ENCODE data around the gene SLC25A46. TPM values are rescaled to one million over a fixed set of nuclear protein-coding genes. Genes with fewer than 3 reads are reported as not detected.
A peak's percentile ranks its signal among the peaks of the same experiment; 100 is the strongest.
"Not testable (repeated sequence)": the region's sequence is repeated elsewhere in the genome, so short reads cannot be mapped to it uniquely, and the experiment has no call there.

The SLC25A46 gene
- total RNA-seq, result 10 to 100 TPM; 39.2 to 43.3 TPM
- long read RNA-seq, transcript SLC25A46-201 (8 exons, 2,385 nt), result major isoform, 31 of 33 reads
- long read RNA-seq, partial matches to known transcripts, result 1 of 33 reads
- long read RNA-seq, other reads (novel, unspliced or antisense), result 1 of 33 reads

- intact Hi-C loops (cut with DNase I), result loop anchor here in 1 of 2 donors (10.0 kb wide), 1 partner anchor 1426 kb away; no protein-coding TSS in a partner anchor
- peak; percentile 90 for DNase-seq
- ATAC-seq, result peak; percentile 97 to 99
Observed at GRCh38 chr5:110738812-110739651, at the start of gene SLC25A46. Gene SLC25A46, plus strand, starts transcription at chr5:110739007. Its CDS starts 113 bp downstream, at chr5:110739120.

DNA sequence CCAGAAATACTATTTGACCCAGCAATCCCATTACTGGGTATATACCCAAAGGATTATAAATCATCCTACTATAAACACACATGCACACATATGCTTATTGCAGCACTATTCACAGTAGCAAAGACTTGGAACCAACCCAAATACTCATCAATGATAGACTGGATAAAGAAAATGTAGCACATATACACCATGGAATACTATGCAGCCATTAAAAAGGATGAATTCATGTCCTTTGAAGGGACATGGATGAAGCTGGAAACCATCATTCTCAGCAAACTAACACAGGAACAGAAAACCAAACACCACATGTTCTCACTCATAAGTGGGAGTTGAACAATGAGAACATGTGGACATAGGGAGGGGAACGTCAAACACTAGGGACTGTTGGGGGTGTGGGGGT is 48.2 kb upstream of the SLC25A46 start:
- intact Hi-C loops (cut with DNase I); ATAC-seq; DNase-seq: not testable (repeated sequence)

DNA sequence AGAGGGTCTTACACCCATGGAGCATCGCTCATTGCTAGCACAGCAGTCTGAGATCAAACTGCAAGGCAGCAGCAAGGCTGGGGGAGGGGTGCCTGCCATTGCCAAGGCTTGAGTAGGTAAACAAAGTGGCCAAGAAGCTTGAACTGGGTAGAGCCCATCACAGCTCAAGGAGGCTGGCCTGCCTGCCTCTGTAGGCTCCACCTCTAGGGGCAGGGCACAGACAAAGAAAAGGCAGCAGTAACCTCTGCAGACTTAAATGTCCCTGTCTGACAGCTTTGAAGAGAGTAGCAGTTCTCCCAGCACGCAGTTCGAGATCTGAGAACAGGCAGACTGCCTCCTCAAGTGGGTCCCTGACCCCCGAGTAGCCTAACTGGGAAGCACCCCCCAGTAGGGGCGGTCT is 46.1 kb upstream of the SLC25A46 start:
- intact Hi-C loops (cut with DNase I); ATAC-seq; DNase-seq: not testable (repeated sequence)

DNA sequence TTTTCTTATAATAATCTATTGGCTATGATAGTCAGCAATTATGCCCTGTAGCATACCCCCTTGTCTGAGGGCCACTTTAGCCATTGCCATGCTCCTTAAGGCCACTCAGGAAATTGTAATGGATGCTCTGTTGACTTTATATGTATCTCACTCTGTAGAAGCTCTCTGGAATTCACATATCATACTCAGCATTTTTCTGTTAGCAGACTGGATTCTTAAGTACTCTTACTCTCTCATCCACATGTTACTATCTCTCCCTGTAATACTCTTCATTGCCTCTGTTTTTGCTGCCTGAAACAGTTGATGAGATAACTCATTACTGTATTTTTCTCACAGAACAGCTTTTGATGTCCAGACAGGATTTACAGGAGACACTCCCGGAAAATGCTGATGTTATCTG is 36.5 kb upstream of the SLC25A46 start:
- intact Hi-C loops (cut with DNase I), result no loop called here
- DNase-seq (no peak), ATAC-seq (peak in 1 of 2 donors; percentile 18)

DNA sequence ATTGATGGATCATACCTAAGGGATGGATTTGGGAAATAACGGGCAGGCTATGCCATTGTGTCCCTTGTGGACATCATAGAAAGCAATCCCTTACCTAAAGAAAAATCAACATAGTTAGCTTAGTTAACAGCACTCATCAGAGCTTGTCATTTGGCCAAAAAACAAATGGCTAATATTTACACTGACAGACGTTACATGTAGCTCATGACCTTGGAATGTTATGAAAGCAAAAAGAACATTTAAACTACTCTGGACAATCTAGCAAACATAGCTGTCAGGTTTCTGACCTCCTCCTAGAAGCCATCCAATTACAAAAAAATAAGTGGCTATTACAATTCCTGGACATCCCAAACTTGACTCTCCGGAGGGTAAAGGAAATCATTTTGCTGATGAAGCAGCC is 36.1 kb upstream of the SLC25A46 start:
- intact Hi-C loops (cut with DNase I), result no loop called here
- DNase-seq, result no peak
- peak in 1 of 2 donors; percentile 61 for ATAC-seq

DNA sequence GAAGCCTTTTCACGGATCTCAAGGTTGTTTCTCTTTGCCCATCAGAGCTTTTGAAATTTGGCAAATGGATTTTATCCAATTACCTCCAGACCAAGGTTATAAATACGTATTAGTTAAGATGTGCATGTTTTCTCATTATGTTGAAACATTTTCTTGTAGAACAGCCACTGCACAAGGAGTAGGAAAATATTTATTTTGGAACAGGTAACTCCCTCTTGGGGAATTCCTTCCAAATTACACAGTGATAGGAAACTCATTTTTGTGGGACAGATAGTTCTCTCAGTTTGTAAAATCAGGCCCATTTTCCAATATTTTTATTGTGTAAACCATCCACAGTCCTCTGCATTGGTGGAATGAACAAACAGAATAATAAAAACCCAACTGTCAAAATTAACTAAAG is 35.3 kb upstream of the SLC25A46 start:
- ATAC-seq, result peak in 1 of 2 donors; percentile 64
- no peak for DNase-seq
- intact Hi-C loops (cut with DNase I), result no loop called here

DNA sequence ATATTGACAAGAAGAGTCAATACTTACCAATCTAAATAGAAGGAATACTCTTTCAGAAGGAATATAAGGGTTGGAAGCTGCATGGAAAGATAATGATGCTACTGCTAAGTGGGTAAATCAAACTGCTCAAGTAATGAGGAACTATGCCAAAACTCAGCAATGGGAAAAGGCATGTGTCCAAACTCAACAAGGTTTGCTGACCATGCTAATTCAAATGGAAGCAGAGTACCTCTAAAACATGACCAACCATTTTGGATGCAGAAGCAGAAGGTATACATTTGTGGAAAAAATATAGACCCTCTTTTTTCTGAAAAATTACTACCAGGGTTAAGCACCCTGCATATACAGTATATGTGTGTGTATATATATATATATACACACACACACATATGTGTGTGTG is 33.5 kb upstream of the SLC25A46 start:
- ATAC-seq, result no peak
- DNase-seq, result no peak
- intact Hi-C loops (cut with DNase I), result no loop called here

DNA sequence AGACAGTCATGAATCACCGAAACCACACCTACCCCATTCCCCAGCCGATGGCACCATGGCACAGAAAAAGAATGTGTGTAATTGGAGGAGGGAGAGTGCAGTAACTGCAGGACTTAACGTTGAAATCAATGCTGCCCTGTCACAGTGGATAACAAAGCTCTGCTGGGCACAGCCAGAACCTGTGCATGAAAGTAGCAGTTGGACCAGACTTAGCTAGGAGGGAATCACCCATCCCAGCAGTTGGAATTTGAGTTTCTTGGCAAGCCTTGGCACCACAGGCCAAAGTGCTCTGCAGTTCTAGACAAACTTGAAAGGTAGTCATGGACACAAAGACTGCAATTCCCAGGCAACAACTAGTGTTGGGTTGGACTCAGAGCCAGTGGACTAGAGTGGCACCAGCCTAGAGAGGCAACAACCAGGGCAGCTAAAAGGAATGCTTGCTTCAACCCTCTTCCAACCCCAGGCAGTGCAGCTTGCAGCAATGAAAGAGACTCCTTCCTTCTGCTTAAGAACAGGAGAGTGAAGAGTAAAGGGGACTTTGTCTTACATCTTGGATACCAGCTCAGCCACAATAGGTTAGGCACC is 31.5 kb upstream of the SLC25A46 start:
- no peak for ATAC-seq
- DNase-seq, result no peak
- intact Hi-C loops (cut with DNase I), result no loop called here

DNA sequence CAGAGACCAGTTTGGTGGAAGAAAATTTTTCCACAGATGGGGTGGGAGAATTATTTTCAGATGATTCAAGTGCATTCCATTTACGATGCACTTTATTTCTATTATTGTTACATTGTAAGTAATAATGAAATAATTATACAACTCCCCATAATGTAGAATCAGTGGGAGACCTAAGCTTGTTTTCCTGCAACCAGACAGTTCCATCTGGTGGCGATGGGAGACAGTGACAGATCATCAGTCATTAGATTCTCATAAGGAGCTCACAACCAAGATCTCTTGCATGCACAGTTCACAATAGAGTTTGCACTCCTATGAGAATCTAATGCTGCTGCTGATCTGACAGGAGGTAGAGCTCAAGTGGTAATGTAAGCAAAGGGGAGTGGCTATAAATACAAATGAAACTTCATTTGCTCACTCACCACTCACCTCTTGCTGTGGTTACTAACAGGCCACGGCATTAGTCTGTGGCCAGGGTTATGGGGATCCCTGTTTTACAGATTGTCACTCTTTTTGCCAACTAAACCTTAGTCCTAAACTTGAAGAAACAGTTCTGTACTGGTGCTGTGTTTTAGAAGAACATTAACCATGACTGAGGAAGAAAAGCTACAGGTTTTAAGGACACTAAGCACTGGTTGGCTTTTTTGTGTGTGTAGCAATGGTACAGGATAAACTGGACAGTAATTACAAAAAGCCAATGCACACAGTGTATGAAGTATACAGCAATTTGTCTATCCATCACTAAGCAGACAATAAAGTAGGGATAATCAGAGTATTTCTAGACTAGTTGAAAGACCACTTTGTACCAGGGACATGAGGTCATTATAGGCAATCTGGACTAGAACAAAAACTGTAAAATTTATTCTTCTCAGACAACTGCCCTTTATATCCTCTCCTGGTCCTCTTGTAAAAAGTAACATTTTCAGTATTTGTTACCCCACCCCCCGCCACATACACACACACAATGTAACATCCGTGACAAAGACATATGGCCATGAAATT is 22.3 kb upstream of the SLC25A46 start:
- intact Hi-C loops (cut with DNase I), result no loop called here
- ATAC-seq (no peak), DNase-seq (no peak)

DNA sequence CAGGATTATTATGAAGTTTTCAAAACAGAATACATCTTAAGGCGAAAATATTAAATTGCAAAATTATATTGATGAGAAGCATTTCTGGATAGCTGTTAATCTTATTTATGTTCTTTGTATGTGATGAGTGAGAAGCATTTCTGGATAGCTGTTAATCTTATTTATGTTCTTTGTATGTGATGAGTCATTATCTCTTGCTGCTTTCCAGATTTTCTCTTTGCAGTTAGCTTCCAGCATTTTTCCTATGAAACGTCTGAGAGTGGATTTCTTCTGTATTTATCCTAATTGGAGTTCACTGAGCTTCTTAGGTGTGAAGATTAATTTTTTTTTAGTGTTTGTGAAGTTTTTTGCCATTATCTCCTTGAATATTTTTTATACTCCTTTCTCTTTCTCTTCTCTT is 20.5 kb upstream of the SLC25A46 start:
- no peak for ATAC-seq
- no peak for DNase-seq
- intact Hi-C loops (cut with DNase I), result no loop called here

DNA sequence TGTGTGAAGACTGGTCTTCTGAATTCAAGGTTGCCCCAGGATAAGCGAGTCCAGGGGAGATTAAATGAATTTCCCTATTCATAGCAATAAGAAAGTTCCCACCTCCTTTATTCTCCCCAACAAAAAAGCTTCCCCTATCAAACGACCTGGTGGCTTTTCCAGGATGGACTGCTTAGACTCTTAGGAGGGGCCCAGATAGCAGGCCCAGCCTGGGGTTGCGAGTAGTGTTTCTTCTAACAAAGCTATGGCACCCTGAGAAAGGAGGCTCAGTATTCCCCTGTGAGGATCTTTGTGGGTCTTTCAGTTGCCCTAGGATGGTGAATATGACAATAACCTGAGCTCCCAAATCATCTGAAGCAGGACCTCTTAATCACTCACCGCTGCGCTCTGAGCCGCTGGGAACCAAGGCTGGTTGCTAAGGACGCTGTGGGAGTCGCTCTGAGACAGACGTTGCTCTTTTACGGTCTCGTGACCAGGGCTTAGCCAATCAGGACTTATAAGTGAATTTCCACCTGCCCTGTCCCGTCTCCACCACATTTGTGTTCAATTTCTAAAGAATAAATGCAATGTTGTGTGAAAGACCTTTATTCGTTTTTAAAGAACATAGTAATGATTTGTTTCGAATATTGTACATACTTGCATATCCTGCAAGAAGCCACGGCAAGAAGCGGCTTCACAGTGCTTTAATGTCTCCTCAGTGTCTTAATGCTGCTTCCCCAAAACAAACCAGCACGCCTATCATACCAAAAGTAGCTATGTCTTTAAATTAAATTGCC is 12.4 kb upstream of the SLC25A46 start, which contains the start of gene TMEM232:
Gene TMEM232, minus strand, starts transcription at position 423 of the 776 bp plus-strand sequence. CDS start 59,319 bp downstream, outside the sequence.
- peak; percentile 92 to 100 for ATAC-seq
- peak; percentile 72 for DNase-seq
- intact Hi-C loops (cut with DNase I), result no loop called here

GRCh38 chr5:110727025-110727314 is 11.8 kb upstream of the SLC25A46 start:
- DNase-seq (no peak), ATAC-seq (peak; percentile 23 to 31)
- intact Hi-C loops (cut with DNase I), result no loop called here

GRCh38 chr5:110731499-110731898 is 7.3 kb upstream of the SLC25A46 start:
- not testable (repeated sequence) for DNase-seq
- intact Hi-C loops (cut with DNase I), result loop anchor here in 1 of 2 donors (10.0 kb wide), 1 partner anchor 1433 kb away; no protein-coding TSS in a partner anchor

GRCh38 chr5:110734101-110734500 is 4.7 kb upstream of the SLC25A46 start:
- no peak for ATAC-seq
- intact Hi-C loops (cut with DNase I), result loop anchor here in 1 of 2 donors (10.0 kb wide), 1 partner anchor 1431 kb away; no protein-coding TSS in a partner anchor
- no peak for DNase-seq

More at GRCh38 chr5:110731499-110731898, 7.3 kb upstream of the SLC25A46 start:
- not testable (repeated sequence) for ATAC-seq

GRCh38 chr5:110735556-110735955 is 3.3 kb upstream of the SLC25A46 start:
- no peak for DNase-seq
- ATAC-seq, result no peak
- intact Hi-C loops (cut with DNase I), result loop anchor here in 1 of 2 donors (10.0 kb wide), 1 partner anchor 1429 kb away; no protein-coding TSS in a partner anchor

DNA sequence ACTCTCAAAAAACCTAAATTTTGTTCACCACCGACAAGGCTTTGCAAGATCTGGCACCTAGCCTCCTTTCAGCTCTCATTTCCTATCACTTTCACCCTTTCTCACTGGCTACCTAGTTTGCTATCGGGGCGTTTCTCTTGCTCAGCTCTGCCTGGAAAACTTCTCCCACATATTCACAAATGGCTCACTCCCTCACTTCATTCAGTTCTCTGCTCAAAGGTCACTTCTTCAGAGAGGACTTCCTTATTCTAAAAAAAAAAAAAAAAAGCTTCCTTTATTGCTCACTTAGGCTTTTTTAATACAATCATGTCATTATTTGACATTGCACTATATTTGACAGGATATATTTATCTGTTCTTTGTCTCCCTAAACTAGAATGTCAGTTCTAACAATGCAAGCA is 2.1 kb upstream of the SLC25A46 start:
- DNase-seq, result no peak
- ATAC-seq, result no peak
- intact Hi-C loops (cut with DNase I), result loop anchor here in 1 of 2 donors (10.0 kb wide), 1 partner anchor 1428 kb away; no protein-coding TSS in a partner anchor

DNA sequence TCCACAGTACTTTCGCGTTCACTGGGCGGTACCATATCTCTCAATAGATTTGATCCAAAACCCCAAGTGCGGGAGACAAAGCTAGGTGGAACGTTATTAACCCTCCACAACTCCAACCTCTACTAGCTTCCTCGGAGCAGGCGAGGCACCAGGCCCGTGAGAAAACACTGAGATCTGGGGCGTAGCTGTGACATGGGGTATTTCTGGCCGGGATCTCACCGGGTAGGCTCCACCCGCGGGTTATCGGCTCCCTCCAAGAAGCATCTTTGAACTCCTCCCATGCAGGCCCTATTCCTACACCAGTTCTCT is 350 bp upstream of the SLC25A46 start:
- ATAC-seq, result peak; percentile 64 to 81
- intact Hi-C loops (cut with DNase I), result loop anchor here in 1 of 2 donors (10.0 kb wide), 1 partner anchor 1426 kb away; no protein-coding TSS in a partner anchor
- DNase-seq, result no peak
